Midbrain (tissue), 1 donor: ENCODE measurements around the gene KAZALD1.

Source experiments
- DNase-seq: peaks from one replicate; lab custom pipeline; 2025; lab: John Stamatoyannopoulos, UW

KAZALD1 gene

DNA sequence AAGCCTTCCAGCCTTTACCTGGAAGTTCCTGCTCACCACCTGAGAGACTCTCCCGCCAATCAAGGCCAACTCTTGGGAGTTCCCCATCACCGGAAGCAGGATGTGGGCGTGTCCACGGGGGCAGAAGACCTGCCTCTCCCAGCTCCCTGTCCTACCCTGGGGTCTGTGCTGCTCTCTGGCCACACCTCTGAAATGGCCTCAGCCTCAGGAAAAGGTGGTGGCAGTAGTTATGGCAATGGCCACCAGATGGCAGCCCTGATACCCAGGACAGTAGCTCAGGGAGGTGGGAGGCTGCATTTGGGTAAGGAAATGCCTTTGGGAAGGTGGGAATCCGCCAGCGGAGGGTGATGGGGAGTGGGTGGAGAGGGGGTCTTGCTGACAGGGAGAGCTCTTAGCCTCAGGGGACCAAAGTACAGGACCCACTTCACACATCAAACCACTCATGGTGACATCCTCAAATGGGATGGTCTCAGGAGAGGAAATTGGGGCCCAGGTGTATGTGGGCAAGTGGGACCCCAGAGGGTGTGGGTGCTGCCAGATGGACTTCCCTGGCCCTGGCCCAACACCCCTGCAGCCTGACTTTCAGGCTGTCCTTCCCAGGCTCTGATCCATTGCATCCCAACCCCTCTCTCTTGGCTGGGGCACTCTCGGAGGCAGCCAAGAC lies 33.9 kb downstream of the KAZALD1 start:
- DNase-seq = peak; percentile 32

DNA sequence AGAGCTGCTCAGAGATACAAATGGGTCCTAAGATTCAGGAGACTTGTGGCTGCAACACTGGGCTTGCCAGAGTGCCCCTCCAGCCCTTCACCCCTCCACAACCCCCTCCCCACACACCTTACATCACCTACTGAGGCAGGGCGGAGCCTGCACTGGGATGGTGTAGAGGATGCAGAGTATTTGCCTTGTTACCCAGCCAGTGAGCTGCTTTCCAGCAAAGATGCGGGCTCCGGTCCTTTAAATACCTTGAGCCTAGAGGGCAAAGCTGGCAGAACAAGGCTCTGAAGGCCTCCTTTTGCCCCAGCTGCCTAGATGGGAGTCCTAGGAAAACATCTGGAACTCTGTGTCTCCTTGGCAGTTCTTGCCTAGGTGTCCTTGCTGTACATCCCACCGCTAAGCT lies 34.6 kb downstream of the KAZALD1 start:
- DNase-seq = no peak

DNA sequence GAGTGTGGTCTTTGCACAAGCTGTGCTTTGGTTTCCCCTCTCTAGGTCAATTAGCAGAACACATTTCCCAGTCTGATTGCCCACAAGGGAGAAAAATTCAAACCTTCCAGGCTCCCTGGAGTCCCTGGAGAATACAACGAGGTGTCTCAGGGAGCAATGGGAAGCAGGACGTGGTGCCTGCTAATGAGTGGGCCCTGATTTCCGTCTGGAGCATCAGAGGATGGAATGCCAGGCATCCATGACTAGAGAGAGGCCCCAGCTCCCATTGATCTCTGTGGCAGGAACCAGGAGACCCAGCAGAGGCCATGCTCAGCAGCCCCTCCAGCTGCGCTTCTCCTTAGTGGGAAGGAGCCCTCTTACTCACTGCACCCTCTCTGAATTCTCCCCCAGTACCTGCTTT lies 36.1 kb downstream of the KAZALD1 start:
- no peak for DNase-seq

GRCh38 chr10:101099901-101100300 lies 38.1 kb downstream of the KAZALD1 start:
- DNase-seq = no peak

GRCh38 chr10:101101372-101101881 lies 39.6 kb downstream of the KAZALD1 start:
- no peak for DNase-seq

DNA sequence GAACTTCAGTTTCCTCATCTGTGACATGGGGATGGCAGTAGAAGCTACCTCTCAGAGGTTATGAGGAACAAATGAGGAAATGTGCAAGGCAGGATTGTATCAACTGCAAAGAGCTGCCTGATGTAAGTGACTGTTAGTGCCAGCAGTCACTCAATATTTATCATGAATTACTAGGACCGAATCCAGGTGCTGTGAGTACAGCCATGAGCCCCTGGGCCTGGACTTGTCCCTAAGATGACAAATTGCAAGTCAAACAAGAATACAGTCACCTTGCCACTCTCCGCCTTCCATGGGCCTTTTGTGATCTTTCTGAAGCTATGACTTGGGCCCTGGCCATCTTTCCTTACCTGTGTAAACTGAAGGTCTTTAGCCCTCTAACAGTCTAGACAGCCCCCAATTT lies 41.6 kb downstream of the KAZALD1 start:
- no peak for DNase-seq

- DNase-seq = no peak
Measured at GRCh38 chr10:101106351-101106750, 44.6 kb downstream of the KAZALD1 start.

DNA sequence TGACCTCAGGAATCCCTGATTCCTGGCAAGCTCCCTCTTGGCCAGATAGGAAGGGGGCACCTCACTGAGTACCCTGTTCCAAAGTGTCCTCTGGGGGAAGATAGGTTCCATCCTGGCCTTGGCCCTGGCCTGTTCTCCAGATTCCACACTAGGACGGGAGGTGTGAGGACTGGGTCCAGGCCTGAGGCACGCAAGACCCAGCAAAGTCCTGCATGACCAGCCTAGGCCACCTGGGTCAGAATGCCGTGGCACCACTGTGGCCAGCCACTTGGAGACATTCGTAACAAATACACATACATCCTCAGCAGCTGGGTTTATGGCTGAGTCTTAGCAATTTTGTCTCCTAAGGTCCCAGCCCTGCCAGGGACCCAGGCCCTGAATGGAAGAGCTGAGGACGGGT lies 46.0 kb downstream of the KAZALD1 start:
- no peak for DNase-seq

DNA sequence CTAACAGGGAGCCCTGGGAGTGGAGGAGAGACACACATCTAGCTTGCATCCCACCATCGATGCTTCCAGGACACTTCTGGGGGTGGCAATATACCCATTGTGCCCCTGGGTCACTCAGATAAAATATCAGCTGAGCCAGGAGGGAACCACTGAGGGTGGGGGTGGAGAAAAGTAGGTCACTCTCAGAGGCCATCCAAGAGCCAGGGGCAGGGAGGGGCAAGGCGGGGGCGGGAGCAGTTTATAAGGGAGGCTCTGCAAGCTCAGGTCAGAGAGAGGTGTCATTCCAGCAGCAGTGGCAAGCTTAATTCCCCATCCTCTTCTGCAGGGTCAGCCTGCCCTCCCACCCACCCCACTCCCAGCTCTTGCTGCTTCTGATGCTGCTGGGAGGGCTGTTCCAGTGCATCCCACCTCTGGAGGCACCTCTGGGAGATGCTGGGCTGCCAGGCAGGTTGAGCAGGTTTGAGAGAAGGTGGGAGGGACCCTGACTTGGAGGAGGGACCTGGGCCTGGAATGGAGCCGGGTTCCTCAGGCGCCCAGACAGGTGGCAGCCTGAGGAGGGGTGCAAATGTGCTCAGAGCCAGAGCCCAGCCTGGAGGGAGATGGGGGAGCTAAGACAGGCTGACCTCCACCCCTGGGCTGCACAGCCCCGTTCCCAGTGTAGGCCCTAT lies 49.2 kb downstream of the KAZALD1 start:
- DNase-seq = no peak

- DNase-seq = no peak
Measured at GRCh38 chr10:101111547-101111946, 49.8 kb downstream of the KAZALD1 start.

DNA sequence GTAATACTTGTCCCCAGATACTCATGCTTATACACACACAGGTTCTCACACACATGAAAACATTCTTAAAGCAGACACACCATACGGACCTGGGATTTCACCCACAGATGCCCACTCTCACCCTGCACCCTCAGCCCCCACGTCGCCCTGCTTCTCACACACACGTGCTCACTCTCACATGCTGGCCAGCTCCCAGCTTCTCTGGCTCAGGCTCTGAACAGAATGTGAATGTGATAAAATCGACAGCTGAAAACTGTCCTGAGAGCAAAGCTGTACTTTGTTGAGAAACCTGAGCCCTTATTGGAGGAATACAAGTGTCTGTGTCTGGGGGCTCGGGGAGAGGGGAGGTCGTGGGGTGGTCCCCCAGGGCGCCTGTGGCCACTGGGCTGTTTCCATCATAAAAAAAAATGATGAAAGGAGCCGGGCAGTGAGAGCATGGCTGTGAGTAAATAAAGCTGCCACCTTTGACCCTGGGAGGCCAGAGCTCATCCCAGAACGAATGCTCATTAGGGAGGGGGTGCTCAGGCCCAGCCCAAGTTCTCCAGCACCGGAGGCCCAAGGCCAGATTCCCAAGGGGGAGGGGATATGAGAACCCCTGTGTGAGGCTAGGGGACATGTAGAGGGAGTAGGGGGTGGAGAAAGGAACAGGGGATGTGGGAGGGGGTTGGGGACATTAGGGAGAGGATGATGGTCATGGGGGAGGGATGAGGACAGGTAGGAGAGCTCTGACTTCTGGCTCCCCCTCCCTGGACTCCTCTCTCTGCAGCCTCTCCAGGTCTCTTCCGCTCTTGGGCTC lies 51.2 kb downstream of the KAZALD1 start:
- DNase-seq = no peak

GRCh38 chr10:101113890-101114403 lies 52.2 kb downstream of the KAZALD1 start:
- no peak for DNase-seq

DNA sequence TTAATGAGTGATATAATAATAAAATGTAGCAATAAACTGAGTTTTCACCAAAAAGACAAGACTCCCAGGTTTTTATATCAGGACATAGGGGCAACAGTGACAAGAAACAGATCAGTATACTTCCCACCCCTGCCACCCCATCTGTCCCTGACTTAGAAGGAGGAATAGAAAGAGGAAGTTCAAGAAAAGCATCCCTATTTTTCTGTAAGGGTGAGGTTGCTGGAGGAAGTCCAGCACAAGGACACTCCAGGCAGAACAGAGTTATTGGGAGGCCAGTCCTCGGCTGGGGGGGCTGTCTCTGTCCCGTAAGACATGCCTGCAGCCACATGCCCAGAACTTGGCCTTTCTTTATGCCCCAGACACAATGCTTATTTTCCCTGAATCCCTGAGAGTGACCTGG lies 52.9 kb downstream of the KAZALD1 start:
- DNase-seq = no peak
